ENCODE data around the gene DCAF5.

DNA sequence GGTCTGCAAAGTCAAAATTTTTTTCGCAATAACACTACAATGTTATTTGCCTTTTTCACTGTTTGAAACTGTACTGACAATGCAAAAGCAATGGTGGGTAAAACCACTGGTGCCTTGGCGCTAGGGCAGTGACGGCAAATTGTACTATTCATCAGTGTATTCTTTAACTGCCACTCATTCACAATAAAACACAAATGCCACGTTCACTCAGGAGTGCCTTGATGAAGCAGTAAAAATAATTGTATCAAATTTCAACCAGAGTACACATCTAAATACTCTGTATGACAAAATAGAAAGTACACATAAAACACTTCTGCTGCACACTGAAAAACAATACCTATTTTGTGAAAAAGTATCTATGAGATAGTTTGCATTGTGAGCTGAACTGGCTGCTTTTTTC lies 17.8 kb downstream of the DCAF5 start:
- no peak for TF ChIP-seq CTCF (IDR thresholded peaks at IDR 0.05)
- TF ChIP-seq POLR2A (IDR thresholded peaks at IDR 0.05), result no peak
